Measurements from ENCODE around the gene FMO4.

DNA sequence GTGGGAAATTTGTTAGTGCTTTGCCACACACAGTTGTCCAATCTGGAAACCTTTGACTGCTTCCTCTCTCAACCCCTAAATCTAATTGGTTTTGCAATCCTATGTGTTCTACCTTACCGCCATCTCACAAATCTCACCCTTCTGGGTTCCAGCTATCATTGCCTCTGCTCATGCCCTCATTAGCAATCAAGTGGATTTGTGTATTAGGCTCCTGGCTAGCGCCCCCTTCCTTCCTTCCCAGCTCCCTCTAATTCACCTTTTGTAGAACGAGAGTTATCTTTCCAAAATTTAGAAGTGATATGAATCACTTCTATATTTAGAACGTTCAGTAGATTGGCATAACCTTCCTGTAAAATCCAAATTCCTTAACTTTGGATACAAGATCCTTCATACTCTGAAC, 47.1 kb upstream of the FMO4 start:
- TF ChIP-seq, protein P1, sequence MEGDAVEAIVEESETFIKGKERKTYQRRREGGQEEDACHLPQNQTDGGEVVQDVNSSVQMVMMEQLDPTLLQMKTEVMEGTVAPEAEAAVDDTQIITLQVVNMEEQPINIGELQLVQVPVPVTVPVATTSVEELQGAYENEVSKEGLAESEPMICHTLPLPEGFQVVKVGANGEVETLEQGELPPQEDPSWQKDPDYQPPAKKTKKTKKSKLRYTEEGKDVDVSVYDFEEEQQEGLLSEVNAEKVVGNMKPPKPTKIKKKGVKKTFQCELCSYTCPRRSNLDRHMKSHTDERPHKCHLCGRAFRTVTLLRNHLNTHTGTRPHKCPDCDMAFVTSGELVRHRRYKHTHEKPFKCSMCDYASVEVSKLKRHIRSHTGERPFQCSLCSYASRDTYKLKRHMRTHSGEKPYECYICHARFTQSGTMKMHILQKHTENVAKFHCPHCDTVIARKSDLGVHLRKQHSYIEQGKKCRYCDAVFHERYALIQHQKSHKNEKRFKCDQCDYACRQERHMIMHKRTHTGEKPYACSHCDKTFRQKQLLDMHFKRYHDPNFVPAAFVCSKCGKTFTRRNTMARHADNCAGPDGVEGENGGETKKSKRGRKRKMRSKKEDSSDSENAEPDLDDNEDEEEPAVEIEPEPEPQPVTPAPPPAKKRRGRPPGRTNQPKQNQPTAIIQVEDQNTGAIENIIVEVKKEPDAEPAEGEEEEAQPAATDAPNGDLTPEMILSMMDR (conservative IDR thresholded peaks at IDR 0.05; ENCODE audit: low read depth, low read length): peak; percentile 32; the same call in 1 of the 2 replicates
- no peak for TF ChIP-seq EZH2 (IDR thresholded peaks at IDR 0.05; ENCODE audit: low read length, unreplicated experiment)
